Right lobe of liver (tissue), 4 donors: Measurements from ENCODE around the gene VEGFA.

Experiments used
- POLR2A ChIP-seq: fragments of 450-650 bp; IDR thresholded peaks from one replicate; pipeline ENCODE4 v1.6.1; 2017; ENCODE audit warnings: antibody characterized with exemption, mild to moderate bottlenecking
- TF ChIP-seq, protein P1 (sequence below), 4 donors: fragments of 200-600 bp in 3 of 4; fragments of 450-650 bp in 1 of 4; IDR thresholded peaks; one replicate each; pipeline versions ENCODE4 v1.5.1 to v1.8.0; 2016 to 2022; ENCODE audit warnings: antibody characterized with exemption in 4 of 4, mild to moderate bottlenecking in 2 of 4
- donor health status: DM: no; HTN: no; CAD: no.
- donor health status: DM: no; HTN: no; CAD: no.
- donor health status: DM: no; HTN: yes; CAD: no.

DNA sequence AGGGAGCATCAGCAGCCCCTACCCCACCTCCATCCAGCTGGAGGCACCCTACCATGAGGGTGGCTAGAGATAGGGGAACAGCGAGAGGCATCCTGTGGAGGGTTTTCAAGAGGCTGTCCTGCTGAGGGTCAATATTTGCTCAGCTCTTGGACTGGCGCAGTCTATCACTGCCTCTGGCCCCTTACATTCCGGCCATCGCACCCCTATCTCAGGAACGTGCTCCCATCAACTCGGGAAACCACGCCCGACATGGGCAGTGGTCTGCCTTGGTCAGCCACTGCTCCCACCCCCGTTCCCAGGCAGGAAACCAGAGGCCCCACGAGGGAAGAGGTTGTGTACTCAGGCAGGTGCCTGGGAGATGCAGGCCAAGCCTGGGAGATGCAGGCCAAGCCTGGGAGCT, 57.9 kb downstream of the VEGFA start:
- TF ChIP-seq, protein P1, sequence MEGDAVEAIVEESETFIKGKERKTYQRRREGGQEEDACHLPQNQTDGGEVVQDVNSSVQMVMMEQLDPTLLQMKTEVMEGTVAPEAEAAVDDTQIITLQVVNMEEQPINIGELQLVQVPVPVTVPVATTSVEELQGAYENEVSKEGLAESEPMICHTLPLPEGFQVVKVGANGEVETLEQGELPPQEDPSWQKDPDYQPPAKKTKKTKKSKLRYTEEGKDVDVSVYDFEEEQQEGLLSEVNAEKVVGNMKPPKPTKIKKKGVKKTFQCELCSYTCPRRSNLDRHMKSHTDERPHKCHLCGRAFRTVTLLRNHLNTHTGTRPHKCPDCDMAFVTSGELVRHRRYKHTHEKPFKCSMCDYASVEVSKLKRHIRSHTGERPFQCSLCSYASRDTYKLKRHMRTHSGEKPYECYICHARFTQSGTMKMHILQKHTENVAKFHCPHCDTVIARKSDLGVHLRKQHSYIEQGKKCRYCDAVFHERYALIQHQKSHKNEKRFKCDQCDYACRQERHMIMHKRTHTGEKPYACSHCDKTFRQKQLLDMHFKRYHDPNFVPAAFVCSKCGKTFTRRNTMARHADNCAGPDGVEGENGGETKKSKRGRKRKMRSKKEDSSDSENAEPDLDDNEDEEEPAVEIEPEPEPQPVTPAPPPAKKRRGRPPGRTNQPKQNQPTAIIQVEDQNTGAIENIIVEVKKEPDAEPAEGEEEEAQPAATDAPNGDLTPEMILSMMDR (IDR thresholded peaks at IDR 0.05), result no peak
- no peak for TF ChIP-seq POLR2A
